PC-9 (cell line): ENCODE results near the gene MYBBP1A. TPM values are rescaled to one million over a fixed set of nuclear protein-coding genes. Genes with fewer than 3 reads are reported as not detected.

Source experiments
- BruUV-seq: library from RNA; stranded (reverse); fragments of 400-500 nt; replicated peaks from 2 replicates; lab custom pipeline; 2021; lab: Mats Ljungman, UMichigan
- CTCF ChIA-PET: fragments of 300-600 bp; sonication (Branson Sonifier 250); formaldehyde crosslinking; loops from one replicate; lab custom pipeline; 2022; ENCODE audit warnings: antibody characterized with exemption; lab: Charles Lee
- POLR2A ChIA-PET: fragments of 300-600 bp; sonication (Branson Sonifier 250); formaldehyde crosslinking; loops from one replicate; lab custom pipeline; 2022; ENCODE audit warnings: antibody characterized with exemption; ENCODE audit not compliant: unreplicated experiment; lab: Charles Lee
- DNase-seq, 2 experiments: peaks; one replicate each; pipeline versions ENCODE4 v3.0.0 to v3.0.0-alpha.2; 2015 to 2022; ENCODE audit warnings: mixed read lengths in 1 of 2
- H2AFZ ChIP-seq: fragments of 200-600 bp; sonication (generic); 2 replicates; pipeline ENCODE4 v1.8.1; 2017; ENCODE audit warnings: antibody characterized with exemption
- H3F3A ChIP-seq: fragments of 200-600 bp; sonication (generic); 2 replicates; pipeline ENCODE4 v1.8.1; 2017; ENCODE audit warnings: antibody characterized with exemption, mild to moderate bottlenecking, low read depth; ENCODE audit not compliant: insufficient read depth
- H3K27ac ChIP-seq: fragments of 200-600 bp; sonication (generic); 2 replicates; pipeline ENCODE4 v1.6.1; 2016; ENCODE audit warnings: mixed run types
- H3K27me3 ChIP-seq: fragments of 200-600 bp; sonication (generic); 2 replicates; pipeline ENCODE4 v1.6.1; 2016; ENCODE audit warnings: low read depth, mixed run types; ENCODE audit not compliant: insufficient read depth
- H3K36me3 ChIP-seq: fragments of 200-600 bp; sonication (generic); 2 replicates; pipeline ENCODE4 v1.6.1; 2016; ENCODE audit warnings: low read depth, mixed run types
- H3K4me1 ChIP-seq: fragments of 200-600 bp; sonication (generic); replicated peaks from 2 replicates; pipeline ENCODE4 v1.6.1; 2016; ENCODE audit warnings: mixed run types; ENCODE audit not compliant: insufficient read depth
- H3K4me2 ChIP-seq: fragments of 200-600 bp; sonication (generic); 2 replicates; pipeline ENCODE4 v1.6.1; 2017; ENCODE audit warnings: mixed run types
- H3K4me3 ChIP-seq: fragments of 200-600 bp; sonication (generic); 2 replicates; pipeline ENCODE4 v1.6.1; 2016; ENCODE audit warnings: mixed run types
- H3K79me2 ChIP-seq: fragments of 200-600 bp; sonication (generic); 2 replicates; pipeline ENCODE4 v1.6.1; 2017; ENCODE audit warnings: low read depth, mixed run types
- H3K9me2 ChIP-seq: fragments of 200-600 bp; sonication (generic); 2 replicates; pipeline ENCODE4 v1.8.1; 2017; ENCODE audit warnings: mild to moderate bottlenecking; ENCODE audit not compliant: insufficient read depth
- H3K9me3 ChIP-seq: fragments of 200-600 bp; sonication (generic); 2 replicates; pipeline ENCODE4 v1.8.1; 2016; ENCODE audit warnings: low read depth; ENCODE audit not compliant: insufficient read depth
- H4K20me1 ChIP-seq: fragments of 200-600 bp; sonication (generic); 2 replicates; pipeline ENCODE4 v1.8.1; 2017; ENCODE audit not compliant: insufficient read depth
- CTCF ChIP-seq: fragments of 200-600 bp; sonication (generic); conservative IDR thresholded peaks from 2 replicates; pipeline ENCODE4 v1.6.1; 2017; ENCODE audit warnings: mixed run types, antibody characterized with exemption, mild to moderate bottlenecking, moderate library complexity
- EZH2 ChIP-seq: fragments of 200-600 bp; sonication (generic); IDR thresholded peaks from 2 replicates; pipeline ENCODE4 v1.8.0; 2017; ENCODE audit warnings: antibody characterized with exemption, low read depth
- intact Hi-C: fragments of 100-400 bp; cut with micrococcal nuclease; formaldehyde crosslinking; loops from one replicate; pipeline ENCODE4 v1.10.0; 2022; ENCODE audit not compliant: unreplicated experiment
- total RNA-seq: library from RNA; stranded (reverse); gene quantifications from 2 replicates; pipeline ENCODE4 v1.2.3, GENCODE V29; 2021

Gene MYBBP1A
- total RNA-seq, 1 experiment from 2014 or later, result 89.1 TPM

- H3K9me3 ChIP-seq, result no peaks in the 10 kb centered on the region
- TF ChIP-seq EZH2 (no peak), CTCF (no peak)
- no peaks in the 10 kb centered on the region for H3K36me3 ChIP-seq
- H3K27ac ChIP-seq, result no peak overlapping the region
- H4K20me1 ChIP-seq, result no peaks in the 10 kb centered on the region
- CTCF ChIA-PET, result no interaction called here
- no peaks in the 10 kb centered on the region for H3F3A ChIP-seq
- no peak for DNase-seq
- H3K4me1 ChIP-seq, result peaks cover 4% of the 10 kb centered on the region; the same call in 1 of the 2 replicates
- POLR2A ChIA-PET, result no interaction called here
- no peaks in the 10 kb centered on the region for H3K27me3 ChIP-seq
- no peak overlapping the region for H2AFZ ChIP-seq
- no TSS peak for BruUV-seq
- H3K9me2 ChIP-seq, result no peaks in the 10 kb centered on the region
- H3K4me3 ChIP-seq, result no peak overlapping the region
- intact Hi-C loops, result loop anchor here (5.0 to 10.0 kb wide), 3 partner anchors 135 to 333 kb away; partner anchors contain the start of genes CHRNE, PELP1 and PSMB6
- H3K4me2 ChIP-seq, result no peak overlapping the region
- H3K79me2 ChIP-seq, result no peaks in the 10 kb centered on the region
These were observed 14.4 kb upstream of the MYBBP1A start for GRCh38 chr17:4569591-4569990.

DNA sequence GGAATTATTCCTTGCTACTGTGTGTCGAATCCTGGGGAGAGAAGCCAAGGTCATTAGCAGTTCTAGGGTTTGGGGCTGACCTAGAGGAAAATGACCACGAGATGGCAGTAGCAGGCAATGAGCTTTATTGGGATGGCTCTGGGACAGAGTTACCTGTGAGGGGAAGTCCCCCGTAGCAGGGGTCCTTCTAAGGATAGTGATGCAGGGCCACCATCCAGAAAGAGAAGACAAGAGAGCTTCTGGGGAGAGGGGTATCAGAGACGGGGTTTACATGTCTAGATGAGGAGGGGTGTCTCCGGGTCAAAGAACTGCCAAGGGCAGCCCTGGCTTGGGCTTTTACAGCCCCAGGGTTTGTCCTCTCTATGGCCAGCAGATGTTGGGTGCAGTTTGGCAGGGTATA, 11.6 kb upstream of the MYBBP1A start:
- POLR2A ChIA-PET, result interaction anchor here (0.5 kb wide), 1 partner anchor 306 kb away, joined by 19 read pairs; no protein-coding TSS in a partner anchor
- intact Hi-C loops, result loop anchor here (1.0 to 10.0 kb wide), 5 partner anchors 60 to 336 kb away; partner anchors contain the start of genes CHRNE, PELP1 and PSMB6
- CTCF ChIA-PET, result interaction anchor here (0.5 to 1.7 kb wide), 13 partner anchors 36 to 407 kb away, joined by 3 to 10 read pairs (median 3); no protein-coding TSS in a partner anchor

More for the DNA sequence above, 11.6 kb upstream of the MYBBP1A start:
- Histone ChIP-seq H3K4me3 (no peak overlapping the region), H2AFZ (no peak overlapping the region), H3K79me2 (no peaks in the 10 kb centered on the region), H3F3A (peaks cover 4% of the 10 kb centered on the region; the same call in 1 of the 2 replicates), H3K27me3 (no peaks in the 10 kb centered on the region), H3K36me3 (no peaks in the 10 kb centered on the region), H3K9me2 (no peaks in the 10 kb centered on the region), H3K4me1 (peaks cover 4% of the 10 kb centered on the region; the same call in 1 of the 2 replicates), H3K27ac (no peak overlapping the region), H3K4me2 (no peak overlapping the region), H3K9me3 (no peaks in the 10 kb centered on the region), H4K20me1 (no peaks in the 10 kb centered on the region)
- BruUV-seq, result no TSS peak
- TF ChIP-seq CTCF, result peak; percentile 86
- TF ChIP-seq EZH2, result no peak
- DNase-seq, result peak; percentile 58 to 68
